Stimulated activated CD8-positive, alpha-beta memory T cell treated with anti-CD3 and anti-CD28 coated beads, Interleukin-15, amount 100 ng/mL, for 24 hours (primary cell): Measurements from ENCODE around the gene EPS8L2.

Experiments
- DNase-seq: peaks from one replicate; pipeline ENCODE4 v3.0.0-alpha.2; 2020; ENCODE audit warnings: low read depth

The EPS8L2 gene

DNA sequence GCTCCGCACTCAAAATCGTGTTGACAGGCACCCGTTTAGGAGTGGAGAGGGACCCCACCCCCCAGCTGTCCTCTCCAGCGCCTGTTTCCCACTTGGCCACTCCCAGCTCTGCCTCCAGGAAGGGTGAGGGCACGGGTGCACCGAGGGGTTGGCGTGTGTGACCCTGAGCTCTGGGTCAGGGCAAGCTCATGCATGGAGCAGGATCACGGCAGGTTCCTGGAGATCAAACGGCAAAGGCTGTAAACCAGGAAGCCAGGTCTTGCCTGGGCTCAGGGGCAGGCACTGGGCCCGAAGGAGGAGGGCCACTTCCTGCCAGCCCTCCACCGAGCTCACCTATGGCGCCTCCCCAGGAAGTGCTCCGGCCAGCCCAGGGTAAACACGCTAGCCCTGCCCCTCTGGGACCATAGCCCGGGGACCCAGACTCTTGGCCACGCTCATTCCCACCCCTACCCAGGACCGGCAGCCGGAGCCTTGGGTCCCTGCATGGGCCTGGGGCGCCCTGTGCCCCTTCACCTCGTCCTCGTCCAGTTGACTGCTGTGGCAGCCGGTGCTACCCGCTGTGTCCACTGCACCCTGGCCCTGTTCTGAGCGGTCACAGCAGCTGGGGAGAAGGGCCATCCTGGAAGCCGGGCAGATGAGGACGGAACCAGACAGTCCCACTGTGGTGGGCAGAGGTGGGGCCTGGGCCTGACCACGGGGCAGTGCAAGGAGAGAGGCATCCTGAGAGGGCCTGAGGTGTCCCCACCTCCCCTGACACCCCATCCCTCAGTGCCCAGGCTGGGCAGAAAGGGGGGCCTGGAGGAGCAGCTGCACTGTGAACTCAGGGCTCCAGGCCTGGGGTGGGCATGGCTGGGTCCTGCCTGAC, 1.0 kb upstream of the EPS8L2 start:
- no peak for DNase-seq

DNA sequence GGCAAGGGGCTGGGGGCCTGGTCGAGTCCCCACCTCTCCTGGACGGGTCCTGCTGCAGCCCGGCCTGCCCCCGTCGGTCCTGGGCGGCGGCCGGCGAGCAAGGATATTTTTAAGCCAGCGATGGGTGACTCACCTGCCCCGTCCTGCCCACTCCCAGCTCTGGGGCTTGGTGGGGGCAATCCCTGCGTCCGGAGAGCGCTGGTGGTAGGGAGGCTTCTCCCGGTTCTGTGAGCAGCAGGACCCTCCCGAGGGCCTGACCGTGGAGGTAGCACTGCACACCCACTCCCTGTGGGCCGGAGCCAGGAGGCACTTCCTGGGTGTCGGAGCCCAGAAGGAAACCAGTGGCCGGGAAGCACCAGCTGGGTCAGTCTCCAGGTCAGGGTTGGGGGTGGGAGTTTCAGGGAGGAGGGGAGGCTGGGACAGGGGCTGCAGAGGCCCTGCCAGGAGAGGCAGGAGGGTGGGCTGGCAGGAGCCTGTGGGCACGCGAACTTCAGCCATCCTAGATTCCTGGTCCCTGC, 467 bp downstream of the EPS8L2 start:
- DNase-seq: no peak

- DNase-seq: no peak
Observed at GRCh38 chr11:706957-707816, 1.2 kb downstream of the EPS8L2 start.

- DNase-seq: no peak
Observed at GRCh38 chr11:707817-708420, 1.9 kb downstream of the EPS8L2 start.

GRCh38 chr11:708511-708910, 2.5 kb downstream of the EPS8L2 start:
- DNase-seq: no peak

GRCh38 chr11:709109-709997, 3.3 kb downstream of the EPS8L2 start:
- DNase-seq: no peak

- DNase-seq: no peak
Observed at GRCh38 chr11:714436-714835, 8.4 kb downstream of the EPS8L2 start.

DNA sequence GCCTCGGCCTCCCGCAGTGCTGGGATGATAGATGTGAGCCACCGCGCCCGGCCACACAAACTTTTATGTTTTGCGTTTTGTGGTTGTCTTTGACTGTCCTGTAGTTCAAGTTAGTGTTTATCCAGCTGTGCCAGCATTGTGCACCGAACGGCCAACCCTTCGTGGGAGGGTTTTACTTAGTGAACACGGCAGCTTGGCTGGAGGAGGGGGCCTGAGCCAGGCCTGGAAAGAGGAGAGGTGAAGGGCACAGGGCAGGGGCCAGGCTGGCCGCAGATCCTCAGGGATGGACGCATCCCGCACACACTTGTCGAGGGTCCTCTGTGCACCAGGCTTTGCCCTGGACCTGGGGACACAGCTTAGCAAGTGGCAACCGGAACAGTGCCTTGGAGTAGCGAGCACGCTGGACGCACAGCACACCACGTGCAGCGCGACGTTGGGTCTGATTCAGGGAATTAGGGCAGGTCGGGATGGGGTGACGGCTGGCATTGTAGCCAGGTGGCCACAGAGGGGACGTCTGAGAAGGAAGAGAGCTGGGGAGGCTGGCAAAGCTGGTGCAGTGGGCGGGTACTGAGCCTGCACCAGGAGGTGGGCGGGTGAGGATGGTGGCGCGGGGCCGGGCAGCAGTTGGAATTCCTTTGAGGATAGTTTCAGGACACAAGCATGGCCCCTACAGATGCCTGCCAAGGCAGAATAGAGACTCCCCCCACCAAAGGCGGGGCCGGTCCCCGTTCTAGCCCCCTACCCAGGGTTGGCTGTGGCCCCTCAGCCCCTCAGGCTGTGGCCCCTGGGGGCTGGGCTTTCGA, 13.4 kb downstream of the EPS8L2 start:
- no peak for DNase-seq

DNA sequence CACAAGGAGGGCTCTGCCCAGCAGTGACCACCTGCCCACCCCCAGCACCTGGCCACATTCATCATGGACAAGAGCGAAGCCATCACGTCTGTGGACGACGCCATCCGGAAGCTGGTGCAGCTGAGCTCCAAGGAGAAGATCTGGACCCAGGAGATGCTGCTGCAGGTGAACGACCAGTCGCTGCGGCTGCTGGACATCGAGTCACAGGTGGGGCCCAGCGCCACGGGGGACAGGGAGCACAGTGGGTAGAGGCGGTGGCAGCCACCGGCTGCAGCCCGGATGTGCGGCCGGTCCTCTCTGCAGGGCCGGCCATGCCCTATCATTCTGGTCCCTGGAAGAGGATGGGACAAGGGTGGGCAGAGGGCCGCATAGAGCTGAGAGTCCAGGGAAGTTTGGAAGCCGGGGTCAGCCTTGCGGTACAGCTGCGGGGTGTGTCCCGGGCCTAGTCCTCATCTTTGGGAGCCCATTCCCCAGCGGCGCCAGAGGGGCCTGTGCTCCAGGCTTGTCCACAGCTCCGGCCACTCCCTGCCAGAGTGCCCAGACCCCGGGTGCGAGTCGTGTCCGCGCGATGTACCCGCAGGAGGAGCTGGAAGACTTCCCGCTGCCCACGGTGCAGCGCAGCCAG, 14.1 kb downstream of the EPS8L2 start:
- DNase-seq: no peak

- no peak for DNase-seq
Observed at GRCh38 chr11:720642-721246, 14.7 kb downstream of the EPS8L2 start.

DNA sequence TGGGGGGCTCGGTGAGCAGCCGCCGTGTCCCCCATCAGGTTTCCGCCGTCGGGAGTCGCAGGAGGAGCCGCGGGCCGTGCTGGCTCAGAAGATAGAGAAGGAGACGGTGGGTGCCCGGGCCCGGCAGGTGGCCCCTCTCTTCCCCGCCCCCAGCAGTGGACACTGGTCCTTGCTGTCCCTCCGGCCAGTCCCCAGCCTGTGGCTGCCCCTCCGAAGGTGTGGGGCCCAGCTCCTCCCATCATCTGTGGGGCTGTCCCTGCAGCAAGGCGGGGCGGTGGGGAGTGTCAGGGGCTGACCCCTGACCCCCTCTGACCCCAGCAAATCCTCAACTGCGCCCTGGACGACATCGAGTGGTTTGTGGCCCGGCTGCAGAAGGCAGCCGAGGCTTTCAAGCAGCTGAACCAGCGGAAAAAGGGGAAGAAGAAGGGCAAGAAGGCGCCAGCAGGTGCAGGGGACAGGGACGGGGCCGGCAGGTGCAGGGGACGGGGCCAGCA, 15.3 kb downstream of the EPS8L2 start:
- DNase-seq: no peak

DNA sequence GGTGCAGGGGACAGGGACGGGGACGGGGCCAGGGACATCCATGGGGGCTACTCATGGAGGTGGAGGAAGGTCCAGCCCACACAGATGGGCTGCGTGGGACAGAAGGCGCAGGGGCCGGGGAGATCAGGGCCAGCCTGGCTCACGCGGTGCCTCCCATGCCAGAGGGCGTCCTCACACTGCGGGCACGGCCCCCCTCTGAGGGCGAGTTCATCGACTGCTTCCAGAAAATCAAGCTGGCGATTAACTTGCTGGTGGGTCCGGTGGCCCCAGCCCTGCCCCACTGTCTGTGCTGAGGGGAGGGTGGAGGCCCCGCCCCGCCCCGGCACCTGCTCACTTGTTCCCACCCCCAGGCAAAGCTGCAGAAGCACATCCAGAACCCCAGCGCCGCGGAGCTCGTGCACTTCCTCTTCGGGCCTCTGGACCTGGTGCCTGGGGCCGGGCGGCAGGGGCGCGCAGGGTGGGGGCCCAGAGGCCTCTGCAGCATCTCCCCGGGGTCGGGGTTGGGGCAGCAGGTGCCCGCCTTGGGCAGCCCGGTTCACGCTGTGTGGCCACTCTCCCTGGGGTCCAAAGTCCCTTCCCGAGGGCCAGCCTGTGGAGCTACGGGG, 15.8 kb downstream of the EPS8L2 start:
- no peak for DNase-seq

- no peak for DNase-seq
Observed at GRCh38 chr11:722346-722811, 16.3 kb downstream of the EPS8L2 start.

GRCh38 chr11:723120-723883, 17.3 kb downstream of the EPS8L2 start:
- DNase-seq: no peak

DNA sequence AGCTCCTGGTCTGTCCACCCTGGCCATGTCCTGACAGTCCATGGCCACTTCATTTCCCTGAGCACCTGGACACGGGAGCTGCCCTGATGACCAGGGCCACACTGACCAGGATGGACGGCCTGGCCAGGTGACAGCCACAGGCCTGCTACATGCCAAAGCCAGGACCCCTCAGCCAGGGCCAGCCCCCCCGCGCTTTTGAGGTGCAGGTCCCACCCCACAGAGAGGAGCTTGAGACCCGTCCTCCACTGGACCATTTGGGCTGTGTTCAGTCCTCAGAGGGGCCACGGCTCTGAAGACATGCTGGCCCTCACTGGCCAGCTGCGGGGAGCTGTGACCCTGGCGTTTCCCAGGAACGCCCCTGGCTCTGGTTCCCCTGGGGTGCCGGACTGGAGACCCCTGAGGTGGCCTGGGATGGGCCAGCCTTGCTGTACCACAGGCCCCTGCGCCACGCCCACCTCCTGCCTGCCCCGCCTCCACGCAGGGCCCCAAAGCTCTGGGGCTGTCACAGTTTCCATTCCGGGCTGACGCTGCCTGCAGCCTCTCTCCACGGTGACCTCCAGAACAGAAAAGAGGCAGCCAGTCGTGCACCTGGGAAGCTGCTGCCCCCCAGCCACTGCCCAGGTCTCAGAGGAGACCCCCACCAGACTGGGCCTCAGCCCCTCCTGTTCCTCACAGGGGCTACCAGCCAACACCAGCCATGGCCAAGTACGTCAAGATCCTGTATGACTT, 18.2 kb downstream of the EPS8L2 start:
- DNase-seq: no peak

DNA sequence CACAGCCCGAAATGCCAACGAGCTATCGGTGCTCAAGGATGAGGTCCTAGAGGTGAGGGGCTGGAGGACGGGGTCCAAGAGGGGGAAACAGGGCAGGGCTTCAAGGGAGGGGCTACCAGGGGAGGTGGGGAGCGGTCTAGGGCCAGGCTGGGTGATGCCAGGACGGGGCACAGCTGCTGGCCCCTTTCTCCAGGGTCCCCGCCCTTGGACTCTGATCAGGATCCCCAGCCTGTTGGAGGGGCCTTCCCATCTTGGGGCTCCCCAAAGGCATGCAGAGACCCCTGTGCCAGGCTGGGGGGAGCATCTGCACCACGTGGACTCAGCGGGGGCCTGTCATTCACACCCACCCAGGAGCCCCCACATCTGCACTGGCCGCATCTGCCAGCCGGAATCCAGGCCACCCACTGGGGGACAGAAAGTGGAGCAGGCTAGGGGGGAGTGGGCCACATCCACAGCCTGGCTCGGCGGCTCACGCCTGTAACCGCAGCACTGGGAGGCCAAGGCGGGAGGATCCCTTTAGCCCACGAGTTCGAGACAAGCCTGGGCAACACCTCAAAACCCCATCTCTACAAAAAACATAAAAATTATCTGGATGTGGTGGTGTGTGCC, 18.9 kb downstream of the EPS8L2 start:
- no peak for DNase-seq

DNA sequence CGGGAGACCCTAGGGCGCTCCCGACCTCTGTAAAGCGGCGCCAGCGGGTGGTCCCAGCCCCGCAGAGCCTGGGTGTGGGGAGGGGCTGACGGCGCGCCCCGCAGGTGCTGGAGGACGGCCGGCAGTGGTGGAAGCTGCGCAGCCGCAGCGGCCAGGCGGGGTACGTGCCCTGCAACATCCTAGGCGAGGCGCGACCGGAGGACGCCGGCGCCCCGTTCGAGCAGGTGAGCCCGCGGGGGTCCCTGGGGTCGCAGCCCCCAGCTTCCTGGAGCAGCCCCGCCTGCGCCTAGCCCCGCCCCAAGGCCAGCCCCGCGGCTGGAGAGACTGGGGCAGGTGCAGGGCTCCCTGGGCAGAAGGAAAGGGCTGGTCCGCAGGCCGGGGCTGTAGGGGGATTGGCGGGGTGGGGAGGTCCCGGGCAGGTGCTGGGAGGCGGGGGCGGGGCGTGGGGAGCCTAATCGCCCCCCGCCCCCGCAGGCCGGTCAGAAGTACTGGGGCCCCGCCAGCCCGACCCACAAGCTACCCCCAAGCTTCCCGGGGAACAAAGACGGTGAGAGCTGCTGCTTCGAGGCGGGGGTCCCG, 19.7 kb downstream of the EPS8L2 start:
- no peak for DNase-seq
